Stomach (tissue), 4 donors: ENCODE measurements around the gene FAM222A.

ENCODE experiments used
- EP300 ChIP-seq: sonication (generic); formaldehyde crosslinking; IDR thresholded peaks from one replicate; pipeline ENCODE4 v1.6.1; 2017; ENCODE audit warnings: antibody characterized with exemption
- TF ChIP-seq, protein P1 (sequence below), 7 experiments: fragments of 450-650 bp in 4 of 7; fragments of 200-600 bp in 3 of 7; sonication (generic) in 3 of 7; IDR thresholded peaks; one replicate each; pipeline ENCODE4 v1.5.1; 2016 to 2019; ENCODE audit warnings: antibody characterized with exemption in 7 of 7, control low read depth in 2 of 7, mild to moderate bottlenecking in 1 of 7

DNA sequence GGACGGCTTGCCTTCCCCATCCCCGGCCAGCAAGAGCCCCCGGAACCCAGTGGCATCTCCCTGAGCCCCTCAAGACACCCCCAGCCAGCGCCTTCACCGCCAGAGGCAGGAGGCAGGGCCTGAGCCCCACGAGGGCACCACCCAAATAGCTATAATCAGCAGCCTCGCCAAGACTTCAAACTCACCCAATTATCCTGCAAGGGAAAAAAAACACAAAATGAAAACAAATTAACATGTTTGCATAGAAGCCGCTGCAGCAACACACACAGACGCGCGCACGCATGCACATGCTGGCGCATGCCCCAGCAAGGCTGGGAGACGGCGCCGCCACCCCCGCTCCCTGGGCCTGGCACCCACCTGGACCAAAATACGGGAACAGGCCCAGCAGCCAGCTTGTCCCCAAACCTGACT lies 15.8 kb downstream of the FAM222A start:
- TF ChIP-seq, protein P1, sequence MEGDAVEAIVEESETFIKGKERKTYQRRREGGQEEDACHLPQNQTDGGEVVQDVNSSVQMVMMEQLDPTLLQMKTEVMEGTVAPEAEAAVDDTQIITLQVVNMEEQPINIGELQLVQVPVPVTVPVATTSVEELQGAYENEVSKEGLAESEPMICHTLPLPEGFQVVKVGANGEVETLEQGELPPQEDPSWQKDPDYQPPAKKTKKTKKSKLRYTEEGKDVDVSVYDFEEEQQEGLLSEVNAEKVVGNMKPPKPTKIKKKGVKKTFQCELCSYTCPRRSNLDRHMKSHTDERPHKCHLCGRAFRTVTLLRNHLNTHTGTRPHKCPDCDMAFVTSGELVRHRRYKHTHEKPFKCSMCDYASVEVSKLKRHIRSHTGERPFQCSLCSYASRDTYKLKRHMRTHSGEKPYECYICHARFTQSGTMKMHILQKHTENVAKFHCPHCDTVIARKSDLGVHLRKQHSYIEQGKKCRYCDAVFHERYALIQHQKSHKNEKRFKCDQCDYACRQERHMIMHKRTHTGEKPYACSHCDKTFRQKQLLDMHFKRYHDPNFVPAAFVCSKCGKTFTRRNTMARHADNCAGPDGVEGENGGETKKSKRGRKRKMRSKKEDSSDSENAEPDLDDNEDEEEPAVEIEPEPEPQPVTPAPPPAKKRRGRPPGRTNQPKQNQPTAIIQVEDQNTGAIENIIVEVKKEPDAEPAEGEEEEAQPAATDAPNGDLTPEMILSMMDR (IDR thresholded peaks at IDR 0.05) = no peak
- no peak for TF ChIP-seq EP300
